ENCODE results near the gene HLA-DQA2.
A peak's percentile ranks its signal among the peaks of the same experiment; 100 is the strongest.

Gene HLA-DQA2

GRCh38 chr6:32785781-32786533, 44.8 kb downstream of the HLA-DQA2 start:
- Mint-ChIP-seq H3K4me1 (no peaks in the 10 kb centered on the region), H3K27me3 (ENCODE audit: low read depth, poor library complexity) (peaks cover 29% of the 10 kb centered on the region), H3K4me3 (no peak overlapping the region), H3K27ac (peak overlapping the region; percentile 62), H3K36me3 (ENCODE audit: low read depth) (no peaks in the 10 kb centered on the region), H3K9me3 (no peaks in the 10 kb centered on the region)
- peak; percentile 69 for TF ChIP-seq CTCF (IDR thresholded peaks at IDR 0.05)
- peak; percentile 46 for DNase-seq

- H3K27ac Mint-ChIP-seq: no peak overlapping the region
- no peaks in the 10 kb centered on the region for H3K36me3 Mint-ChIP-seq (ENCODE audit: low read depth)
- no peak overlapping the region for H3K4me3 Mint-ChIP-seq
- H3K9me3 Mint-ChIP-seq: no peaks in the 10 kb centered on the region
- TF ChIP-seq CTCF (IDR thresholded peaks at IDR 0.05): no peak
- no peaks in the 10 kb centered on the region for H3K4me1 Mint-ChIP-seq
- no peak for DNase-seq
- H3K27me3 Mint-ChIP-seq (ENCODE audit: low read depth, poor library complexity): peaks cover 57% of the 10 kb centered on the region
Observed at GRCh38 chr6:32790306-32790705, 49.1 kb downstream of the HLA-DQA2 start.

GRCh38 chr6:32792901-32793435, 51.8 kb downstream of the HLA-DQA2 start:
- H3K9me3 Mint-ChIP-seq: no peaks in the 10 kb centered on the region
- TF ChIP-seq CTCF (IDR thresholded peaks at IDR 0.05): no peak

GRCh38 chr6:32794510-32794909, 53.3 kb downstream of the HLA-DQA2 start:
- Mint-ChIP-seq H3K36me3 (ENCODE audit: low read depth) (no peaks in the 10 kb centered on the region), H3K27ac (no peak overlapping the region), H3K27me3 (ENCODE audit: low read depth, poor library complexity) (peaks cover 58% of the 10 kb centered on the region), H3K4me1 (peaks cover 5% of the 10 kb centered on the region), H3K4me3 (no peak overlapping the region), H3K9me3 (peaks cover 11% of the 10 kb centered on the region)
- TF ChIP-seq CTCF (IDR thresholded peaks at IDR 0.05): no peak
- no peak for DNase-seq

More at GRCh38 chr6:32792901-32793435, 51.8 kb downstream of the HLA-DQA2 start:
- H3K27ac Mint-ChIP-seq: no peak overlapping the region
- H3K4me3 Mint-ChIP-seq: no peak overlapping the region
- H3K36me3 Mint-ChIP-seq (ENCODE audit: low read depth): no peaks in the 10 kb centered on the region
- peaks cover 5% of the 10 kb centered on the region for H3K4me1 Mint-ChIP-seq
- H3K27me3 Mint-ChIP-seq (ENCODE audit: low read depth, poor library complexity): peaks cover 56% of the 10 kb centered on the region
- no peak for DNase-seq
